ENCODE measurements around the gene RPS19BP1.

GRCh38 chr22:39479254-39479653, 53.3 kb downstream of the RPS19BP1 start:
- TF ChIP-seq CTCF (IDR thresholded peaks at IDR 0.05 in 4 of 5, conservative IDR thresholded peaks at IDR 0.05 in 1 of 5) (no peak), POLR2A (IDR thresholded peaks at IDR 0.05) (no peak)
